Measurements from ENCODE around the gene SPRR1A. TPM values are rescaled to one million over a fixed set of nuclear protein-coding genes. Genes with fewer than 3 reads are reported as not detected.

SPRR1A gene
- total RNA-seq, 4 donors from 2014 or later, result not detected

DNA sequence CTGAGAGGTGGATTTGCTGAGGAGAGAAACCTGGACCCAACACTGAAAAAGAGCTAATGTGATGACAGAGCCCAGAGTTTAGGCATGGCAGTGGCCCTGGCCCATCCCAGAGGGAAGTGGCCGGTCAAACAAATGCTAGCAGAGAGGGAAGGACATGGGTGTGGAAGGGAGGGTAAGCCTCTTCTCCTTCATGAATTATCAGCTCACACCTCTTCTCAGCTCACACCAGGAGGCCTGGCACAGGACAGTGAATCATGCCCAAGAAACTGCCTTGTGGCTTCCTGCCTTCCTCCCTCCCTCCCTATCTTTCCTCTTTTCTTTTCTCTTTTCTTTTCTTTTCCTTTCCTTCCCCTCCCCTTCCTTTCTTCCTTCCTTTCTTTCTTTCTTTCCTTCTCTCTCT lies 16.4 kb downstream of the SPRR1A start:
- no peak for TF ChIP-seq CTCF (IDR thresholded peaks at IDR 0.05; ENCODE audit: low read depth)

DNA sequence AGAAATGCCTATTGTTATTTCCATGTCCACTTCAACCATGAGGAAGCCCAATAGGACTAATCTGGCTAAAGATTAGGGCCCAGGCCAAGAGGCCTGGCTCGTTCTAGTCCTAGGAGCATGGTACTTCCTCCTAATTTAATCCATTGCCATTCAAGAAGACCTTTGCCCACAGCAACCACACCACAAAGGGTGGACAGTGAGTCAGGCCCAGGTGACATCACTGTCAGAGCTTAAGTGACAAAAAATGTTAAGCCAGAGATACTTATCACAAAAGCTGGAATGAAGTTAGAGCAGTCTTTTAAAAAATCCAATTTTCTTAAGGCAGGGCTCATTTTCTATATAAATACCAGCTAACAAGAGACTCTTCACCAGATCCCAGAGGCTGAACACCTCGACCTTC lies 17.5 kb downstream of the SPRR1A start, which contains the start of gene SPRR3:
SPRR3 (plus strand) TSS at position 368 of the 400 bp plus-strand sequence. CDS start 1,272 bp downstream, outside the sequence.
- TF ChIP-seq CTCF (IDR thresholded peaks at IDR 0.05; ENCODE audit: low read depth), result no peak

DNA sequence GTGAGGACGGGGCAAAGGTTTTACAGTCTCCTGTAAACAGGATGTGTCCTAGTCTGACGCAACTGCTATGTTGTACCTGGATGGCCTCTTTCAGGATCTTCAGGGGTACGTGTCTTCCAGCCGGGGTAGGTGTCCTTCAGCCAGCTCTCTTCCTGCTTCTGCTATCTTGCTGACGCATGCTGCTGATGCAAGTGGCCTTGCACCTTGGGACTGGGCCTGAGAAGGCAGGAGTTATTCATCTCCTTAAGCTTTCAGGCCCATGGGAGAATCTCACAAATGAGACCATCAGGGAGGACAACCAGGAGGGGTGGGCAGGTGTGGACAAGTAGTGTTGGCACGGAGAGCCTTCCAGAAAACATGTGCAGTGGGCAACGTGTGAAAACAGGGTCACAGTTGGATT lies 39.2 kb downstream of the SPRR1A start:
- no peak for TF ChIP-seq CTCF (IDR thresholded peaks at IDR 0.05; ENCODE audit: low read depth)

DNA sequence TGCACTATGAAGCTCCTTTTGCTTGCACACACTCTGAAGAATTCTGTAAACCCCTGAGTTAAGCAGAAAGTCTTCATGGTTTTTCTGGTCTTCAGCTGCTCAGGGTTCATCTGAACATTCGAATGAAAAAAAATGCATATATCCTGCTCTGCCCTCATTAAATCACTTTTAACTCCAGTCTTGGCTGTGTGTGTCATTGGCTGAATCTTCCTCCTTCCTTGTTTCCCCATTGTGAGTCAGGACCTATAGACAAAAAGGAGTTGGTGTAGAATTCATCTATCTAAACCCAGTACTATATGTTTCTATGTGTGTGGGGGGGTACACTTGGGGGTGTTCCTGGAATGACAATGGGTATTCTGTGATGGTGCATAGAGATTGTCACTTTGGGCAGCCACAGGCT lies 40.5 kb downstream of the SPRR1A start:
- TF ChIP-seq CTCF (IDR thresholded peaks at IDR 0.05; ENCODE audit: low read depth), result no peak

DNA sequence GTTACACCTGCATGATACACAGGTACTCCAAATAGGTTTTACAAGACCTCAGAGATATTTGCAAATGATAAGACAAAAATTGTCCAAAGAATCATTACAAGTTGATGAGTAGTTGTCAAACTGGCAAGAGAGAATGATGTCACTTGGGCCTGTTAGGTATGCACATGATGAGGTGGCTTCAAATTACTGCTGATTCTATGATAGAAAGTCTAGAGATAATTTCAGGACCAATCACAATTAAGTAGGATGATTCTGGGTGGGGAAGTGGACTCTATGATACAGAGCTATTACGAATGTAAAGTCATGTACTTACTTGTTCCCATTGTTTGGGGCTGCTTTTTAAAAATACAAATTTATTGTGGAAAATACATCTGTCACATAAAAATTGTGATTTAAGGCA lies 41.9 kb downstream of the SPRR1A start:
- TF ChIP-seq CTCF (IDR thresholded peaks at IDR 0.05; ENCODE audit: low read depth), result no peak

- no peak for TF ChIP-seq CTCF (IDR thresholded peaks at IDR 0.05; ENCODE audit: low read depth)
Observed at GRCh38 chr1:153028766-153029165, 44.9 kb downstream of the SPRR1A start.

GRCh38 chr1:153030895-153031294 lies 47.0 kb downstream of the SPRR1A start, which contains the start of gene SPRR1B:
TSS of gene SPRR1B (plus strand) at chr1:153031203. CDS start at chr1:153032346, 1,143 bp downstream.
- TF ChIP-seq CTCF (IDR thresholded peaks at IDR 0.05; ENCODE audit: low read depth), result no peak

Measured in subcutaneous adipose tissue (tissue), 4 donors.